Measurements from ENCODE around the gene SERPINB11.
A peak's percentile ranks its signal among the peaks of the same experiment; 100 is the strongest.
"Not testable (repeated sequence)": the region's sequence is repeated elsewhere in the genome, so short reads cannot be mapped to it uniquely, and the experiment has no call there.

SERPINB11 gene

DNA sequence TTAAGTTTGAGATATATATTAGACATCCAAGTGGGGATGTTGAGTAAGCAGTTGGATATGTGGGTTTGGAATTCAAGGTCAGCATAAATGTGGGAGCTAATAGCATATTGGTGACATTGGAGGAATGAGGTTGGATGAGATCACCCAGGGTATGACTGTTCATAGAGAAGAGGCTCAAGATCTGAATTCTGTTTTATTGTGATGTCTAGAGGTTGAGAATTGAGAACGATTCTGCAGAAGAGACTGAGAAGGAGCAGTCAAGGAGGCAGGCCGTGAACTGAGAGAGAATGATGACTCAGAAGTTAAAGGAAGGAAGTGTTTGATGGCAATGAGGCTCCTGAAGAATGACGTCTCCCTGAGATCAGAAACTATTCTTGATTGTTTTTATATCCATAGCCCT, 5.9 kb downstream of the SERPINB11 start:
- DNase-seq (ENCODE audit: low read depth) = peak; percentile 87
- no peak overlapping the region for H3K4me3 ChIP-seq (ENCODE audit: low read depth, low read length)

DNA sequence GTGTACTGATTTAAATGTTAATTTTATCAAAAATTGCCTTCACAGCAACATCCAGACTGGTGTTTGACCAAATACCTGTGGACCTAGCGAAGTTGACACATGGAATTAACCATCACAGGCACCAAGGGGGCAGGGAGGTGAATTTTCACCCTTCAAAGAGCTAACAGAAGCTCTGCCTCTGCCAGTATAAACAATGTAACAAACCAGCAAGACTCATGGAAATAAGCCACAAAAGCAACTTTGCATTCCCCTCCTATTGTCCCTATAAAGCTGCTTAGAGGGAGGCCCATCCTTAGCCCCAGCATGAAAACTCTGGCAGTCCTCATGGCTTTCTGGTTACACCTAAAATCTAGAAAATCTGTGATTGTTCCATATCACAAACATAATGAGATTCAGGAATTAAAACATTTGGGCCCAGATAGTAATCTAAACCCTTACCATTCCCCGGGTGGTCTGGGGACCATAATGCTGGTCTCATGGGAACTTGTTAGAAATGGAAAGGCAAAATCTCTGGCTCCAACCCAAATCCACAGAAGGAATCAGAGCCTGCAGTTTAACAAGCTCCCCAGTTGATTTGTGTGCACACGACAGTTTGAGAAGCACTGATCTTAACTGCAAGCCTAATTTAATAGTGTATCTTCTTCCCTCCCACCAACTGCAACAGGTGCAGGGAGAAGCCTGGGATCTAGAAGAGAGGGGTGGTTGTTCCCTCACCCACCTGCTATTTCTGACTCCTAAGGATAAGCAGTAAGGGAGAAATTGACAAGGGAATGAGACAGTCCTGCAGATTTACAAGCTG, 23.1 kb downstream of the SERPINB11 start:
- H3K4me3 ChIP-seq (ENCODE audit: low read depth, low read length) = no peak overlapping the region
- no peak for DNase-seq (ENCODE audit: low read depth)

DNA sequence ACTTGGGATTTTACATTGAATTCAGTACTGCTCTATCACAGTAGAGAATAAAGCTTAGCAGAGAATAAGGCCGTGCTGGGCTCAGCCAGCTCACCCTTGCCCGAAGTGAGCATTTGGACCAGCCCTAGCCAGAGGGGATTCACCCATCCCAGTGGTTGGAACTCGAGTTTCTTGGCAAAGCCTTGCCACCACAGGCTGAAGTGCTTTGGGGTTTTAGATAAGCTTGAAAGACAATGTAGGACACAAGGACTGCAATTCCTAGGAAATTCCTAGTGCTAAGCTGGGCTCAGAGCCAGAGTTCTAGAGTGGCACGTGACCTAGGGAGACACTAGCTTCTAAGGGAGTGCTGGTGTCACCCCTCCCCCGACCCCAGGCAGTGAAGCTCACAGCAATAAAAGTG, 28.0 kb downstream of the SERPINB11 start:
- H3K4me3 ChIP-seq (ENCODE audit: low read depth, low read length) = no peak overlapping the region
- DNase-seq (ENCODE audit: low read depth) = no peak

DNA sequence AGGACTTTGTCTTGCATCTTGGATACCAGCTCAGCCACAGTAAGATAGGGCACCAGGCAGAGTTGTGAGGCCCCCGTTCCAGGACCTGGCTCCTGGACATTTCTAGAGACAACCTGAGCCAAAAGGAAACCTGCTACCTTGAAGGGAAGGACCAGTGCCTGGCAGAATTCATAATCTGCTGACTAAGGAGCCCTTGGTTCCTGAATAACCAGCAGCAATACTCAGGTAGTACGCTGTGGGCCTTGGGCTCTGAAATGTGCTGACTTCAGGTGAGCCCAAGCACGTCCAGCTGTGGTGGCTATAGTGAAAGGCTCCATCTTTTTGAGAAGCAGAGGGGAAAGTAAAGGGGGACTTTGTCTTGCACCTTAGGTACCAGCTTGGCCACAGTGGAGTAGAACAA, 28.5 kb downstream of the SERPINB11 start:
- no peak for DNase-seq (ENCODE audit: low read depth)
- no peak overlapping the region for H3K4me3 ChIP-seq (ENCODE audit: low read depth, low read length)

DNA sequence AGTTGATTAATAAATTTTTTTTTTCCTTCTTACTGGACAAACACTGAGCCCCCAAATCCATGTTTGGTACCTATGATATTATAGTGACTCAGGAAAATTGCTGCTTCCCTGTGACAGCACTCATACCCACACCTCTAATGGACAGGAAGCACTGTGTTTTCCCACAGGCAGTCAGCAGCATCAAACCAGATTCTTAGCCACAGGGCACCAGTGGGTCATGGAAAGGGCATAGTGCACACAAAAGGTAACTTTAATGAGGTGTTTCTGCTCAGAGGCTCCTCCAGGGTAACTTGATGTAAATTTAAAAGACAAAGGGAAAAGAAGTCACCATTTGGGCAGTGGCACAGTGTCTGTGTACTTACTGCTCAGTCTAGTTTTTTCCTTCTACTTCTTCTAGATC, 34.1 kb downstream of the SERPINB11 start:
- no peak overlapping the region for H3K4me3 ChIP-seq (ENCODE audit: low read depth, low read length)
- no peak for DNase-seq (ENCODE audit: low read depth)

GRCh38 chr18:63741769-63742168, 39.0 kb downstream of the SERPINB11 start:
- no peak for DNase-seq (ENCODE audit: low read depth)
- no peak overlapping the region for H3K4me3 ChIP-seq (ENCODE audit: low read depth, low read length)

DNA sequence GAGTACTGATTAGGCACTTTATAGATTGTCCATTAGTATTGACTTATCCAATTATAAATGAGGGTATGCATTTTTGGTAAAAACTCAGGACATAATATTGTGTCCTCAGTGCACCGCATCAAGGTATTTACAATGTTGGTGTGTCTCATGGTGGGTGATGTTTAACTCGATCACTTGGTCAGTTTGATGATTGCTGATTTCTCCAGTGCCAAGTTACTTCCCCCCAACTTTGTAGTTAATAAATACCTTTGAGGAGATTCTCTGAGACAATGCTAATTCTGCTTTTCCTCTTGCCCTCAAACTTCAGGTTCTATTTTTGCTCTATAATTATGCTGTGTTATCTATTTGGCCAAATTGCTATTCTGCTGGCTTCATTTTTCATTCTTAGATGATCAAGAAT, 44.2 kb downstream of the SERPINB11 start:
- H3K4me3 ChIP-seq (ENCODE audit: low read depth, low read length) = no peak overlapping the region
- no peak for DNase-seq (ENCODE audit: low read depth)

DNA sequence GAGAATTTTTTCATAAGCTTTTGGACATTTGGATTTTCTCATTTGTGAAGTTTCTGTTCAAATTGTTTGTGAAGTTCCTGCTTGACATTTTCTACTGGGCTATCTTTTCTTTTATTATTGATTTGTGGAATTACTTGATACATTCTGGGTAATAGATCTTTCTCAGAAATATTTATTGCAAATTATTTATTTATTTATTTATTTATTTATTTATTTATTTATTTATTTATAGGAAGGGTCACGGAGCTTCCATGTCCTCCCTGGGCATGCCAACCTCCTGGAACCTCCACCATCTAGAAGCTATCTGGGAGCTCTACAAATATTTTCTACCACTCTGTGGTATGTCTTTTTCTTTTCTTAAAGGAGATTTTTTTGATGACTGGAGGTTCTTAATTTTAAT, 46.7 kb downstream of the SERPINB11 start:
- no peak for DNase-seq (ENCODE audit: low read depth)

DNA sequence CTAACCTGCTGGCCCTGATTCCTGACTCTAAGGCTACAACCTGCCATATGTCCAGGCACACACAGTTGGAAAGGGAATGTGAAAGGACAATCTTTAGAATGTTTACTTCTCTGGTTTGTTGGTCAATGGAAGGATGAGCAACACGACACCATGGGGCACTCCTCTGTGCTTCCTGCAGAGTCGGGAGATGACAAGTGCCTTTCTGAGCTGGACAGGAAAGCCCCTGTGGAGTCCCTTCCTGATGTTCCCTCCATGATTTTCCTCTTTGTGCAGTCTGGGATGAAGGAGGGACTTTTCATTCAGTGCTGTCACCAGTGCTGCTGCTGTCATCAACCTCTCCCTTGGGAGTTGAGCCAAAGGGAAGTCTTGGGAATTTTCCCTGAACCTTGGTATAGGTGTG, 49.9 kb downstream of the SERPINB11 start:
- H3K4me3 ChIP-seq (ENCODE audit: low read depth, low read length) = no peak overlapping the region
- no peak for DNase-seq (ENCODE audit: low read depth)

More for the DNA sequence above, 46.7 kb downstream of the SERPINB11 start:
- no peak overlapping the region for H3K4me3 ChIP-seq (ENCODE audit: low read depth, low read length)

GRCh38 chr18:63753676-63754075, 50.9 kb downstream of the SERPINB11 start:
- DNase-seq (ENCODE audit: low read depth) = no peak
- no peak overlapping the region for H3K4me3 ChIP-seq (ENCODE audit: low read depth, low read length)

- H3K4me3 ChIP-seq (ENCODE audit: low read depth, low read length) = no peak overlapping the region
- DNase-seq (ENCODE audit: low read depth) = no peak
Measured at GRCh38 chr18:63757541-63757940, 54.8 kb downstream of the SERPINB11 start.

- DNase-seq (ENCODE audit: low read depth) = no peak
- no peak overlapping the region for H3K4me3 ChIP-seq (ENCODE audit: low read depth, low read length)
Measured at GRCh38 chr18:63758615-63759240, 56.0 kb downstream of the SERPINB11 start.

DNA sequence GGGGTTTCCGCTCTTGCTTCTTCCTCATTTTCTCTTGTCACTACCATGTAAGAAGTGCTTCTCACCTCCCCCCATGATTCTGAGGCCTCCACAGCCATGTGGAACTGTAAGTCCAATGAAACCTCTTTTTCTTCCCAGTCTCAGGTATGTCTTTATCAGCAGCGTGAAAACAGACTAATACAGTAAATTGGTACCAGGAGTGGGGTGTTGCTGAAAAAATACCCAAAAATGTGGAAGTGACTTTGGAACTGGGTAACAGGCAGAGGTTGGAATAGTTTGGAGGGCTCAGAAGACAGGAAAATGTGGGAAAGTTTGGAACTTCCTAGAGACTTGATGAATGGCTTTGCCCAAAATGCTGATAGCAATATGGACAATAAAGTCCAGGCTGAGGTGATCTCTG, 57.0 kb downstream of the SERPINB11 start:
- DNase-seq (ENCODE audit: low read depth) = not testable (repeated sequence)

DNA sequence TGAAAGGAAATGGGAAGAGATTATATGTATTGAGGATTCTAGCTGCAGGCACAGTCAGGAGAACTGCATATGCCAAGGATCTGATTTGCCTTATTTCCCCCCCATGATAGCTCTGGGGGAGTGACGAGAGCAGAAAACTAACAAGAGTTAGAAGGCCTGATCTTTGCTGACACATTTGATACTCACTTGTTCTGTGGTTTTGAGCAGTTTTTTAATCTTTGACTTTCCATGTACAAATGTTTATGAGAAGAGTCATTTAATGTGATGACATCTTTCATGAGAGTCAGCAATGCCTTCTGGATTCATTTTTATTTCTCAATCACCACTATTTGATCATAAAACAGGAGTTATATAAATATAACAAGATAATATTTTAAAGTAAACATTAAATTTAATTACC, 59.8 kb downstream of the SERPINB11 start:
- peak; percentile 79 for DNase-seq (ENCODE audit: low read depth)
- H3K4me3 ChIP-seq (ENCODE audit: low read depth, low read length) = no peak overlapping the region

More for the DNA sequence above, 57.0 kb downstream of the SERPINB11 start:
- H3K4me3 ChIP-seq (ENCODE audit: low read depth, low read length) = not testable (repeated sequence)

DNA sequence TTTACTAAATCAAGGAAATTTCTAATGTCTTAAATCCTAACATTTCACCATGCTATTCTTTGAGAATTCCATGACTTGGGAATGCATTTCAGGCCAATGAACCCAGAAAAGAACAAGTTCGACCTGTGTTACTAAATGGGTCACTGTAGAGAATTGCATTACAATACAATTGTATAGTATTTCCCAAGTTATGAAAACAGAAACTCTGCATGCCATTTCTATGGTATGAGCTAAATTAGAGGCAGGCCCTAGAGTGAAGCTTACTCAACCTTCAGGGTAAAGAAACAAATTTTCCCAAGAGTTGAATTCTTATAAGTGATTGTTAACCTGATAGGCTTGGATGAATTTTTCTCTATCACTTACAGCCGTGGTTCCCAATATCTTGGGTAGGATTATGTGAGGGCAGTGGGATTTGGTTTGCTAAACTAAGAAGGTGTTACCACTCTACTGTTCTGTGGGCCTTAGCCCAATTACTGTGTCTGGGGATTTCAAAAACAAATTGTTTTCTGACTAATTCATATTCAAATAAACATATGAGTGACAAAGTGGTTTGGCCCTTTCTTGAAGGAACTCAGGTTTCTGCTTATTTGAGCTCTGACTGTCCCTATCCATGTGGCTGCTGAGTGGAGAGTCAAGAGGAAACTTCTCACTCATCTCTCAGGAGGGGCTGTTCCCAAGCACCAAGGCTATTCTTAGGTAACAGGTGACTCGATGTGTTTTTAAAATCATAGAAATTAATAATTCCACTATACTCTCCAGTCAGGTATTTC, 61.3 kb downstream of the SERPINB11 start:
- DNase-seq (ENCODE audit: low read depth) = peak; percentile 56
- H3K4me3 ChIP-seq (ENCODE audit: low read depth, low read length) = no peak overlapping the region

GRCh38 chr18:63765837-63766236, 63.1 kb downstream of the SERPINB11 start:
- DNase-seq (ENCODE audit: low read depth) = no peak
- no peak overlapping the region for H3K4me3 ChIP-seq (ENCODE audit: low read depth, low read length)

Data from skeletal muscle cell (primary cell).